GM12891 (cell line): ENCODE results near the gene HSD17B2.
A peak's percentile ranks its signal among the peaks of the same experiment; 100 is the strongest.
"Not testable (repeated sequence)": the region's sequence is repeated elsewhere in the genome, so short reads cannot be mapped to it uniquely, and the experiment has no call there.

Source experiments
- DNase-seq: peaks from one replicate; pipeline ENCODE4 v3.0.0; 2011; ENCODE audit warnings: low spot score; ENCODE audit not compliant: insufficient read length
- FAIRE-seq: peaks from 2 replicates; lab custom pipeline; 2011; peaks lifted over from hg19 to GRCh38; lab: Jason Lieb, UNC
- PAX5 ChIP-seq: IDR thresholded peaks from 2 replicates; pipeline ENCODE4 v1.6.1; 2011; ENCODE audit warnings: low read length, moderate library complexity, mild to moderate bottlenecking; ENCODE audit not compliant: insufficient read depth, severe bottlenecking
- POLR2A ChIP-seq: IDR thresholded peaks from 2 replicates; pipeline ENCODE4 v1.6.1; 2011; ENCODE audit warnings: low read depth, low read length, control low read depth
- POLR2AphosphoS5 ChIP-seq: IDR thresholded peaks from 2 replicates; pipeline ENCODE4 v1.6.1; 2011; ENCODE audit warnings: low read depth, low read length, control low read depth
- POU2F2 ChIP-seq: IDR thresholded peaks from 2 replicates; pipeline ENCODE4 v1.6.1; 2011; ENCODE audit warnings: low read depth, mild to moderate bottlenecking, control low read depth, low read length, moderate library complexity
- SPI1 ChIP-seq: IDR thresholded peaks from 2 replicates; pipeline ENCODE4 v1.6.1; 2011; ENCODE audit warnings: low read depth, low read length, control low read depth
- TAF1 ChIP-seq: IDR thresholded peaks from 2 replicates; pipeline ENCODE4 v1.6.1; 2011; ENCODE audit warnings: low read depth, low read length, control low read depth

The HSD17B2 gene

DNA sequence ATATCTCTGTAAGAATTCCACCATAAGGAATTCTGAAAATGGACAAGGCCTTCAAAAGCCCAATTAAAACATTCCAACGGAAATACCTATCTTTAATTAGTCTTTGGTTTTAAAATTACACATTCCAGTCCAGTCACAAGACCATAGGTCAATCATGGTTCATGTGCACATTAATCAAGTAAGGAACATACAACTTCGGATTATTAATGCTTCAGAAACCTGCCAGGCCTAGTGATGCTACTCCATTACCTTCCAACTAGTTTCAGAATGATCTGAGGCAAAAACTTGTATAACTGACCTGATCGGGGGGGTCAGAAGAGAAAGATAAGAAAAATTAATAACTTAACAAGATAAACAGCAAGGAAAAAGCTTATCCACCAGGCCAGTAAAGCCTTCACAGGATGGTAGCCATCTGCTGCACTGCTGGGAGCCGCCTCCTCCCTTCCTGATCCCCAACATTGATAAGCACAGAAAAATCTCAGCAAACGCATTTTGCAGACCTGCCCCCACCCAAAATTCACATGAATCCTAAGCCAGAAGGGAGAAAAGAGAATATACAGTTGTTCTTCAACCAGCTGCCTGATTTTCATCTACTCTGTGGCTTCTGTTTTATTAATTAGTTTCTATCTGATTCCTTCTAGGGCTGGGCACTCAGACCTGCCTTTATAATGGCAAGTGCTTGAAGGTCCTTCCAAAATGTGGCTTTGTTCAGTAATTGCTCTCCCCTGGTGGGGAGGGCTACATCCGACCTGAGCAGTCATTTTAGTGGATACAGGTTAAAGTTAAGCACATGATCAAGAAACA is 29.8 kb upstream of the HSD17B2 start:
- FAIRE-seq (no peak), DNase-seq (no peak)
- TF ChIP-seq POU2F2 (no peak), POLR2A (no peak), TAF1 (no peak), SPI1 (no peak), POLR2AphosphoS5 (no peak), PAX5 (no peak)

DNA sequence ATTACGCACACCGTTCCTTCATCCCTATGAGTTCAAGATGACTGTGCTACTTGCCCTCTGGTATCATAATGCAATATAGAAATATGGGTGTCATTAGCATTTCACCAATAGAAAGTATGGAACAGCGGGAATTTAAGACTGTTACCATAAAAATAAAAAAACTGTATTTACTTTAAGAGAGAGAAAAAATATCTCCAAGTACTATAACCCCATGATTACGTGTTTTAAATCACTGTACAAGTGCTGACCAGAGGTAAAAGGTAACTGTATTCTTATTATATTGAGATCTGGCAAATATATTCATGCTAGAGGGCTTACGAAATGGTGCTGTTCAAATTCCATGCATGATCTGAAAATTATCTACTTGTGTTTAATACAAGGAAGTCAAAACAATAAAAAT is 29.0 kb upstream of the HSD17B2 start:
- TF ChIP-seq POLR2AphosphoS5 (no peak), PAX5 (no peak), POU2F2 (no peak), POLR2A (no peak), SPI1 (no peak), TAF1 (no peak)

DNA sequence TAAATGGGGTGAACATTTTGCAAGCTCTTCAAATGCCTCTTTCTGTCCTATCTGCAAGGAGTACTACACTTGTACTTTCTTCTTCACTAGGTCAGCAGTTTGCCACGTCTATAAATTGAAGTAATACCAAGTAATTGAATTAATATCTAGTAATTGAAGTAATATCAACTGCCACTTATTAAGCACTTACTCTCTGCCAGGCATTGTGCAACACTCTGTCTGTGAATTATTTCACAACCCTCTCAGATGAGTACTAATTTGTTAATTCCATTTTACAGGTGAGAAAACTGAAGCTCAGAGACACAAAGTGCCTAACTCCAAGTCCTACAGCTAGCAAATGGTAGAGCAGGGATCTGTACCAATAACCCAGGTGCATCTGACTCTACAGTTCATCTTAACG is 27.9 kb upstream of the HSD17B2 start:
- DNase-seq (no peak), FAIRE-seq (no peak)
- TF ChIP-seq POLR2AphosphoS5 (no peak), POU2F2 (no peak)

More for the DNA sequence above, 29.0 kb upstream of the HSD17B2 start:
- FAIRE-seq (no peak), DNase-seq (no peak)

DNA sequence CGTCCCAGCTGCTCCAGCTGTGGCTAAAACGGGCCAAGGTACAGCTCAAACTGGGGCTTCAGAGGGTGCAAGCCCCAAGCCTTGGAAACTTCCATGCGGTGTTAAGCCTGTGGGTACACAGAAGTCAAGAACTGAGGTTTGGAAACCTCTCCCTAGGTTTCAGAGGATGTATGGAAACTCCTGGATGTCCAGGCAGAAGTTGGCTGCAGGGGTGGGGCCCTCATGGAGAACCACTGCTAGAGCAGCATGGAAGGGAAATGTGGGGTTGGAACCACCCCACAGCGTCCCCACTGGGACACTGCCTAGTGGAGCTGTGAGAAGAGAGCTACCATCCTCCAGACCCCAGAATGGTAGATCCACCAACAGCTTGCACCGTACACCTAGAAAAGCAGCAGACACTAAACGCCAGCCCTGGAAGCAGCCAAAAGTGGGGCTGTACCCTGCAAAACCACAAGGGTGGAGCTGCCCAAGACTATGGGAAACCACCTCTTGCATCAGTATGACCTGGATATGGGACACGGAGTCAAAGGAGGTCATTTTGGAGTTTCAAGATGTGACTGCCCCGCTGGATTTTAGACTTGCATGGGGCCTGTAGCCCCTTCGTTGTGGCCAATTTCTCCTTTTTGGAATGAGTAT is 26.0 kb upstream of the HSD17B2 start:
- no peak for TF ChIP-seq TAF1
- TF ChIP-seq POU2F2 = no peak
- no peak for TF ChIP-seq PAX5
- no peak for TF ChIP-seq POLR2A
- TF ChIP-seq POLR2AphosphoS5 = no peak
- TF ChIP-seq SPI1 = no peak
- DNase-seq (no peak), FAIRE-seq (no peak)

DNA sequence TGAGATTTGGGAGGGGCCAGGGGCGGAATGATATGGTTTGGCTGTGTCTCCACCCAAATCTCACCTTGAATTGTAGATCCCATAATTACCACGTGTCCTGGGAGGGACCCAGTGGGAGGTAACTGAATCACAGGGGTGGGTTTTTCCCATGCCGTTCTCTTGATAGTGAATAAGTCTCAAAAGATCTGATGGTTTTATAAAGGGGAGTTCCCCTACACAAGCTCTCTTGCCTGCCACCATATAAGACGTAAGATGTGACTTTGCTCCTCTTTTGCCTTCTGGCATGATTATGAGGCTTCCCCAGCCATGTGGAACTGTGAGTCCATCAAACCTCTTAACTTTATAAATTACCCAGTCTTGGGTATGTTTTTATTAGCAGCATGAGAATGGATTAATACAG is 25.3 kb upstream of the HSD17B2 start:
- not testable (repeated sequence) for DNase-seq, FAIRE-seq

DNA sequence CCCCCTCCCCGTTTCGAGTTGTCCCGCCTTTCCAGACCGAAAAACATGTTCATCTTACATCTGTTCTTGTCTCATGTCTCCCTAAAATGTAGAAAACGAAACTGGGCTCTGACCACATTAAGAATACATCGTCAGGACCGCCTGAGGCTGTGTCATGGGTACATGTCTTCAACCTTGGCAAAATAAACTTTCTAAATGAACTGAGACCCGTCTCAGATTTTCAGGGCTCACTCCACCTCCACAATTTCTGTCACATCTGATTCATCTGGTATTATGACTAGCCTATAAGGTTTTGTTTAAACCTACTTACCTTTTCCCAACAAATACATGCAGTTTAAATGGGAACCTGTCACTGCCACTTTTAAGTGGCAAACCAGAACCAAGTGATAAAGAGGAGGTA is 24.4 kb upstream of the HSD17B2 start:
- FAIRE-seq (peak; percentile 73), DNase-seq (no peak)
- TF ChIP-seq SPI1 (no peak), POU2F2 (no peak), PAX5 (no peak), TAF1 (no peak), POLR2AphosphoS5 (no peak), POLR2A (no peak)

DNA sequence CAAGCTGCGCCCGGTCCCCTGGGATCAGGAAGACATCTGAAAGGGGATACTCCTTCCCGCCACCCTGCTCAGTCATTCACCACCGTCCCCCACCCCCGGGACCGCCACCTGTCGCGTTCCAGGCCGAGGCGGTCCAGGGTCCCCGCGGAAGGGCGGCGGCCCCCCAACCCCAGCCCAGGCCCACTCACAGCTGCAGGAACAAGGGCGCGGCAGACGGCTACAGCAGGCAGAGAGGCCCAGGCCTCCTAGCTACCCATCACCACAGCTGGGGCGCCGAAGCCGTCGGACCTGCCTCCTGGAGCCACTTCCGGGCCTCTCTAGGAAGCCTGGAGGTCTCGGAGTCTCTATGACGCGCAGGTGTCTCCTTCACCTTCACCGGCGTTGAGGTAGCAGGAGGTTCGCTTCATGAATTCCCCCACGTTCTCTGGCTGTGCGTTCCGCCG is 23.8 kb upstream of the HSD17B2 start, which contains the start of gene SDR42E1:
Gene SDR42E1, minus strand, starts transcription at position 272 of the 443 bp plus-strand sequence. CDS start 10,612 bp downstream, outside the sequence.
- FAIRE-seq (peak; percentile 87), DNase-seq (peak; percentile 74)
- TF ChIP-seq POLR2A = no peak
- no peak for TF ChIP-seq PAX5
- TF ChIP-seq TAF1 = 0 out of 2 replicates have a peak, but pooled peaks have one; percentile 33
- TF ChIP-seq SPI1 = no peak
- no peak for TF ChIP-seq POLR2AphosphoS5
- no peak for TF ChIP-seq POU2F2

DNA sequence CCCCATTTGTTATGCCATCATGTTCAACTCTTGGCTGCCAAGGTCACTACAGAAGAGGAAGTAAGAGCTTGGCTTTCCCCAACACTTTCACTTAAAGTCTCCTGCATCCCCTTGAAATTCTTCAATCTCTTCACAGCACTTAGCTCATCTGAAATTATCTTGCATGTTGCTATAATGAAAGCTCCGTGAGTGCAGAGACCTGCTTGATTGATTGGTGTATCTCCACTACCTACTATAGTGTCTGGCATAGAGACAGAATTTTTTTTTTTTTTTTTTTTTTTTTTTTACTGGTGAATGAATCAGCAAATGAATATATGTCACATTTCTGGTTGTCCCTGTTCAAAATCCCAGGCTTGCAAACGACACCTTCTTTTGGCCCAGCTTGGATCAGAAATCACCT is 21.9 kb upstream of the HSD17B2 start:
- FAIRE-seq (no peak), DNase-seq (no peak)
- no peak for TF ChIP-seq TAF1
- no peak for TF ChIP-seq SPI1
- TF ChIP-seq POLR2AphosphoS5 = no peak
- no peak for TF ChIP-seq PAX5
- no peak for TF ChIP-seq POU2F2
- TF ChIP-seq POLR2A = no peak

DNA sequence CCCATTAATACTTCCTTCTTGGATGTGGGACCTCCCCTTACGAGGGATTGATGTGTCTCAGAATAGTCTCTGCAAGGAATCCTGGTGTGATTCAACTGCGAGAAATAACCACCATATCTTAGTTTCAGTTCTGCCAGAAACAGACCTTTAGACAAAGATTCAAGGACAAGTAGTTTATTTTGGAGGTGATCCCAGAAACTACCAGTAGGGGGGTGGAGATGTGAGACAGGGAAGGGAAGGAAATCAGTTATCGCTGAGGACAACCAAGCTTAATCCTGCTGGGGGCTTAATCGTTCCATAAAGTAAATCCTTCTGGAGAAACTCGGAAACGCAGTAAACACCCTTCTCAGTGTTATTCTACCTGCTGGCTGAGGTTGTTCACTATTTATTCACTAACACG is 18.8 kb upstream of the HSD17B2 start:
- TF ChIP-seq POU2F2 = no peak
- no peak for TF ChIP-seq TAF1
- no peak for TF ChIP-seq POLR2AphosphoS5
- no peak for TF ChIP-seq POLR2A
- TF ChIP-seq PAX5 = no peak
- TF ChIP-seq SPI1 = no peak
- no peak for DNase-seq
- no peak for FAIRE-seq

DNA sequence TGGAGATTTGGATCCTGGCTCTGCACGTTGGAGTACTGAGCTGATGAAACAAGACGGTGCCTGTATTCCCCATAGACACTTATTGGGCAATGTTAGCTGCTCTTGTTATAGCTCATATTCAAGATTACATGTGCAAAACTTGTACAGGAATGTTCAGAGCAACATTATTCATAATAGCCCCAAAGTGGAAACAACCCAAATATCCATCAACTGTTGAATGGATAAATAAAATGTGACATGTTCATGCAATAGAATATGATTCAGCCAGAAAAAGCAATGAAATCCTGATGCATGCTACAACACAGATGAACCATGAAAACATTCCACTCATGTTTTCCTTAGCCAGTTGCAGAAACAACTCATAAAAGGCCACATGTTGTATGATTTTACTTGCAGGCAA is 18.1 kb upstream of the HSD17B2 start:
- FAIRE-seq (no peak), DNase-seq (no peak)
- no peak for TF ChIP-seq TAF1
- no peak for TF ChIP-seq SPI1
- no peak for TF ChIP-seq POU2F2
- TF ChIP-seq POLR2AphosphoS5 = no peak
- no peak for TF ChIP-seq PAX5
- TF ChIP-seq POLR2A = no peak
